ENCODE results near the gene UQCRFS1.

DNA sequence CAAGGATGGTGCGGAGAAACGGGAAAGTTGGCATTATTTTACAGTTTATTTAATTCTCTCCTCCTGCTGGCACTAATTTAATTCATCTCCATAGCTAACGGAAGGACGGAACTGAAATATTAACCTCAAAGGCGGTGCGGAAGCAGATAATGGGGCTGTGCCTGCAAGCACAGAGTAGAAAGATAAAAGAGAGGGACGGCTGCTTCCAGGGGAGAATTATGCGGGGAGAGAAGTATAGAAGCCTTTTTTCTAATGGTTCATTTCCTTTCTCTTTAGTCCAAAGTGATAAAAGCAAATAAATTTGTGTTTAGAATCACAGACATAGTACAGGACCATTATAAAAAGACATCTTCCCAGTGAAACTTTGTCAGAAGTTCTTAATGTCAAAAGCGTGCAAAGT is 34.5 kb upstream of the UQCRFS1 start:
- no peak for TF ChIP-seq POLR2A (IDR thresholded peaks at IDR 0.05)
- TF ChIP-seq, protein P1, sequence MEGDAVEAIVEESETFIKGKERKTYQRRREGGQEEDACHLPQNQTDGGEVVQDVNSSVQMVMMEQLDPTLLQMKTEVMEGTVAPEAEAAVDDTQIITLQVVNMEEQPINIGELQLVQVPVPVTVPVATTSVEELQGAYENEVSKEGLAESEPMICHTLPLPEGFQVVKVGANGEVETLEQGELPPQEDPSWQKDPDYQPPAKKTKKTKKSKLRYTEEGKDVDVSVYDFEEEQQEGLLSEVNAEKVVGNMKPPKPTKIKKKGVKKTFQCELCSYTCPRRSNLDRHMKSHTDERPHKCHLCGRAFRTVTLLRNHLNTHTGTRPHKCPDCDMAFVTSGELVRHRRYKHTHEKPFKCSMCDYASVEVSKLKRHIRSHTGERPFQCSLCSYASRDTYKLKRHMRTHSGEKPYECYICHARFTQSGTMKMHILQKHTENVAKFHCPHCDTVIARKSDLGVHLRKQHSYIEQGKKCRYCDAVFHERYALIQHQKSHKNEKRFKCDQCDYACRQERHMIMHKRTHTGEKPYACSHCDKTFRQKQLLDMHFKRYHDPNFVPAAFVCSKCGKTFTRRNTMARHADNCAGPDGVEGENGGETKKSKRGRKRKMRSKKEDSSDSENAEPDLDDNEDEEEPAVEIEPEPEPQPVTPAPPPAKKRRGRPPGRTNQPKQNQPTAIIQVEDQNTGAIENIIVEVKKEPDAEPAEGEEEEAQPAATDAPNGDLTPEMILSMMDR (IDR thresholded peaks at IDR 0.05), result no peak
